PC-3 (cell line): ENCODE measurements around the gene NAP1L1. TPM values are rescaled to one million over a fixed set of nuclear protein-coding genes. Genes with fewer than 3 reads are reported as not detected.

Source experiments
- ATAC-seq: fragments of 200-7000 bp; cut with Tn5 transposase; 2 replicates; pipeline ENCODE4 v1.9.1; 2020; ENCODE audit warnings: mild to moderate bottlenecking, moderate library complexity
- BruUV-seq: library from RNA; stranded (reverse); fragments of 400-500 nt; replicated peaks from 2 replicates; lab custom pipeline; 2021; lab: Mats Ljungman, UMichigan
- CTCF ChIA-PET: fragments of 300-600 bp; sonication (Branson Sonifier 250); formaldehyde crosslinking; loops from one replicate; lab custom pipeline; 2022; ENCODE audit warnings: antibody characterized with exemption; lab: Charles Lee
- POLR2A ChIA-PET: fragments of 300-600 bp; sonication (Branson Sonifier 250); formaldehyde crosslinking; loops from one replicate; lab custom pipeline; 2022; ENCODE audit warnings: antibody characterized with exemption; ENCODE audit not compliant: unreplicated experiment; lab: Charles Lee
- DNase-seq: peaks from one replicate; pipeline ENCODE4 v3.0.0-alpha.2; 2015
- H2AFZ ChIP-seq: fragments of 300-600 bp; sonication (generic); 2 replicates; pipeline ENCODE4 v1.6.0; 2016; ENCODE audit warnings: antibody characterized with exemption, low read length
- H3F3A ChIP-seq: fragments of 300-600 bp; sonication (generic); one replicate; pipeline ENCODE4 v1.6.0; 2017; ENCODE audit warnings: antibody characterized with exemption, low read length, control low read depth, mild to moderate bottlenecking; ENCODE audit not compliant: unreplicated experiment
- H3K27ac ChIP-seq: fragments of 300-600 bp; sonication (generic); 2 replicates; pipeline ENCODE4 v1.5.1; 2016; ENCODE audit warnings: mild to moderate bottlenecking, low read length
- H3K27me3 ChIP-seq: fragments of 300-600 bp; sonication (generic); 2 replicates; pipeline ENCODE4 v1.6.1; 2016; ENCODE audit warnings: low read length, mixed read lengths
- H3K36me3 ChIP-seq: fragments of 300-600 bp; sonication (generic); 2 replicates; pipeline ENCODE4 v1.6.1; 2016; ENCODE audit warnings: low read depth, mixed run types, low read length, mixed read lengths
- H3K4me1 ChIP-seq: fragments of 300-600 bp; sonication (generic); 2 replicates; pipeline ENCODE4 v1.5.1; 2016; ENCODE audit warnings: low read length; ENCODE audit not compliant: insufficient read depth
- H3K4me2 ChIP-seq: fragments of 300-600 bp; sonication (generic); 2 replicates; pipeline ENCODE4 v1.6.0; 2016; ENCODE audit warnings: low read length
- H3K4me3 ChIP-seq: fragments of 300-600 bp; sonication (generic); 2 replicates; pipeline ENCODE4 v1.5.1; 2016; ENCODE audit warnings: mild to moderate bottlenecking, low read length, mixed read lengths
- H3K79me2 ChIP-seq: fragments of 300-600 bp; sonication (generic); 2 replicates; pipeline ENCODE4 v1.6.1; 2017; ENCODE audit warnings: low read length, mixed read lengths
- H3K9ac ChIP-seq: fragments of 300-600 bp; sonication (generic); 2 replicates; pipeline ENCODE4 v1.6.0; 2016; ENCODE audit warnings: mild to moderate bottlenecking, low read length
- H3K9me2 ChIP-seq: fragments of 300-600 bp; sonication (generic); replicated peaks from 2 replicates; pipeline ENCODE4 v1.6.1; 2016; ENCODE audit warnings: mixed run types, low read length, mixed read lengths
- H3K9me3 ChIP-seq: fragments of 300-600 bp; sonication (generic); 2 replicates; pipeline ENCODE4 v1.6.1; 2016; ENCODE audit warnings: low read length, mixed read lengths
- H4K20me1 ChIP-seq: fragments of 300-600 bp; sonication (generic); 2 replicates; pipeline ENCODE4 v1.6.1; 2016; ENCODE audit warnings: low read length, mixed read lengths
- CTCF ChIP-seq: fragments of 300-600 bp; sonication (generic); conservative IDR thresholded peaks from 2 replicates; pipeline ENCODE4 v1.5.1; 2017; ENCODE audit warnings: antibody characterized with exemption, low read depth, mild to moderate bottlenecking, low read length
- EZH2 ChIP-seq: fragments of 300-600 bp; sonication (generic); IDR thresholded peaks from one replicate; pipeline ENCODE4 v1.6.1; 2017; ENCODE audit warnings: antibody characterized with exemption, mild to moderate bottlenecking, low read length; ENCODE audit not compliant: unreplicated experiment
- EZH2phosphoT487 ChIP-seq: fragments of 300-600 bp; sonication (generic); IDR thresholded peaks from 2 replicates; pipeline ENCODE4 v1.6.1; 2018; ENCODE audit warnings: mild to moderate bottlenecking, antibody characterized with exemption, low read length, borderline replicate concordance
- intact Hi-C: fragments of 100-400 bp; cut with micrococcal nuclease; formaldehyde crosslinking; loops from 2 replicates; pipeline ENCODE4 v1.9.0; 2023
- total RNA-seq: library from RNA; depleted of rRNA; stranded (reverse); fragments of >200 nt; gene quantifications from 2 replicates; pipeline ENCODE4 v1.2.3, GENCODE V29; 2014

NAP1L1 gene
- total RNA-seq, 1 experiment from 2014 or later, result 200 TPM

GRCh38 chr12:76024102-76024781, 60.2 kb downstream of the NAP1L1 start:
- Histone ChIP-seq H3K79me2 (peaks cover 30% of the 10 kb centered on the region), H3K27ac (peak overlapping the region; percentile 94), H3K4me2 (no peak overlapping the region), H3K9me3 (no peaks in the 10 kb centered on the region), H3K9me2 (no peaks in the 10 kb centered on the region), H4K20me1 (peaks cover 18% of the 10 kb centered on the region), H3K36me3 (peaks cover 16% of the 10 kb centered on the region), H3K4me3 (no peak overlapping the region), H2AFZ (no peak overlapping the region), H3K9ac (no peak overlapping the region), H3K27me3 (no peaks in the 10 kb centered on the region), H3F3A (peaks cover 67% of the 10 kb centered on the region), H3K4me1 (peaks cover 69% of the 10 kb centered on the region)
- intact Hi-C loops, result loop anchor here (5.0 kb wide), 3 partner anchors 302 to 462 kb away; no protein-coding TSS in a partner anchor
- ChIA-PET POLR2A (interaction anchor here (0.7 to 1.0 kb wide), 3 partner anchors 7 to 161 kb away, joined by 4 to 6 read pairs (median 5); partner anchors contain the start of gene PHLDA1), CTCF (interaction anchor here (0.6 to 0.7 kb wide), 4 partner anchors 27 to 174 kb away, joined by 3 read pairs; no protein-coding TSS in a partner anchor)
- TF ChIP-seq CTCF (no peak), EZH2phosphoT487 (no peak), EZH2 (no peak)
- no TSS peak for BruUV-seq
- DNase-seq (peak; percentile 29), ATAC-seq (no peak)

GRCh38 chr12:76023069-76023690, 61.3 kb downstream of the NAP1L1 start:
- H3K27ac ChIP-seq, result peak overlapping the region; percentile 96
- intact Hi-C loops, result loop anchor here (5.0 kb wide), 3 partner anchors 301 to 461 kb away; no protein-coding TSS in a partner anchor
- POLR2A ChIA-PET, result interaction anchor here (1.0 kb wide), 2 partner anchors 8 to 160 kb away, joined by 4 to 5 read pairs; partner anchors contain the start of gene PHLDA1

More at GRCh38 chr12:76023069-76023690, 61.3 kb downstream of the NAP1L1 start:
- Histone ChIP-seq H3K9me3 (no peaks in the 10 kb centered on the region), H3K4me1 (peaks cover 76% of the 10 kb centered on the region), H3K79me2 (peaks cover 19% of the 10 kb centered on the region), H2AFZ (no peak overlapping the region), H3K27me3 (no peaks in the 10 kb centered on the region), H3K9ac (no peak overlapping the region), H4K20me1 (peaks cover 7% of the 10 kb centered on the region), H3K4me3 (no peak overlapping the region), H3F3A (peaks cover 56% of the 10 kb centered on the region), H3K36me3 (peaks cover 5% of the 10 kb centered on the region), H3K9me2 (no peaks in the 10 kb centered on the region), H3K4me2 (no peak overlapping the region)
- CTCF ChIA-PET, result no interaction called here
- ATAC-seq, result no peak
- DNase-seq, result peak; percentile 8
- TF ChIP-seq CTCF (no peak), EZH2phosphoT487 (no peak), EZH2 (no peak)
- BruUV-seq, result no TSS peak
